ENCODE results near the gene SLC43A2. TPM values are rescaled to one million over a fixed set of nuclear protein-coding genes. Genes with fewer than 3 reads are reported as not detected.

Gene SLC43A2
- total and polyA plus RNA-seq, 2 of the 13 experiments (the other 11 are each of a cell fraction or from before 2014, with no cell fraction given): 7.3 to 20.0 TPM

DNA sequence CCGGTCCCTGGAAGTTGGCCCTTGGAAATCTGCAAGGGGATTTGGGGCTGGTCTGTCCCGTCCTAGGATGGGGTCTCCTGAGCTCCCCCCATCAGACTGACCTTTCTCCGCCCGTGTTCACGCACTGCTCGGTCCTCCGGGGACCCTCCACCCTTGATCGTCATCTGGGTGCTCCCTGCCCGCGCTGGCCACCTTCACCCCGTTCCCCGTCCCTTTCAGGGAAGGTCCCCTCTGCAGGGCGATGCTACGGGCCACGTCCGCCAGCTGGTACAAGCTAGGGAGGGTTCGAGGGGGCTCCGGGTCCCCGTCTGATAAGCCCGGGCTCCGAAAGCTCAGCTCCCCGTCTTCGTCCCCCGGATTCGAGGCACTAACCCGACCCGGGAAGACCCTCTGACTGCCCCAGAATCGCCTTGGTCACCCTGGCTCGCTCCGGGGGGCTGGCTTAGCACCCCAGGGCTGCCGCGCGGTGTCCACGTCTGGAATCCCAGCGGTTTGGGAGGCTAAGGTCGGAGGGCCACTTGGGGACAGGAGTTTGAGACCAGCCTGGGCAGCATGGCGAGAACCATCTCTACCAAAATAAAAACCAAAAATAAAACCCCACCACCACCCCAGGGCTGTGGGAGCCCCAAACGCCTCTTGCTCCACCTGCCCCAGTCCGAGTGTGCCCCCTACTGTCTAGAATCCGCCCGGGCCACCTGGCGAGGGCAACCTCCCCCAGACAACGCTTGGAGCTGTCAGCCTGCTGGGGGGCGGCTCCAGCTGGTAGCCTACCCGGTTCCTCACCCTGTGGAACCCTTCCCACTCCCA is 1.1 kb upstream of the SLC43A2 start (continued):
- TF ChIP-seq ZNF143 (CRISPR knock-in tag; IDR thresholded peaks at IDR 0.05): no peak
- TF ChIP-seq LCORL (IDR thresholded peaks at IDR 0.05): no peak
- peak; percentile 57; the same call in 1 of the 2 replicates for TF ChIP-seq LCORL (CRISPR knock-in tag; IDR thresholded peaks at IDR 0.05)
- peak; percentile 77 for TF ChIP-seq ZNF263 (CRISPR knock-in tag; IDR thresholded peaks at IDR 0.05)
- TF ChIP-seq MATR3 (CRISPR knock-in tag; IDR thresholded peaks at IDR 0.05): no peak
- TF ChIP-seq ZNF552 (CRISPR knock-in tag; IDR thresholded peaks at IDR 0.05; ENCODE audit: borderline replicate concordance): 0 out of 2 replicates have a peak, but pooled peaks have one; percentile 47
- TF ChIP-seq, protein P1, sequence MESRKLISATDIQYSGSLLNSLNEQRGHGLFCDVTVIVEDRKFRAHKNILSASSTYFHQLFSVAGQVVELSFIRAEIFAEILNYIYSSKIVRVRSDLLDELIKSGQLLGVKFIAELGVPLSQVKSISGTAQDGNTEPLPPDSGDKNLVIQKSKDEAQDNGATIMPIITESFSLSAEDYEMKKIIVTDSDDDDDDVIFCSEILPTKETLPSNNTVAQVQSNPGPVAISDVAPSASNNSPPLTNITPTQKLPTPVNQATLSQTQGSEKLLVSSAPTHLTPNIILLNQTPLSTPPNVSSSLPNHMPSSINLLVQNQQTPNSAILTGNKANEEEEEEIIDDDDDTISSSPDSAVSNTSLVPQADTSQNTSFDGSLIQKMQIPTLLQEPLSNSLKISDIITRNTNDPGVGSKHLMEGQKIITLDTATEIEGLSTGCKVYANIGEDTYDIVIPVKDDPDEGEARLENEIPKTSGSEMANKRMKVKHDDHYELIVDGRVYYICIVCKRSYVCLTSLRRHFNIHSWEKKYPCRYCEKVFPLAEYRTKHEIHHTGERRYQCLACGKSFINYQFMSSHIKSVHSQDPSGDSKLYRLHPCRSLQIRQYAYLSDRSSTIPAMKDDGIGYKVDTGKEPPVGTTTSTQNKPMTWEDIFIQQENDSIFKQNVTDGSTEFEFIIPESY (CRISPR knock-in tag; IDR thresholded peaks at IDR 0.05): peak; percentile 40; the same call in 1 of the 2 replicates
- TF ChIP-seq, protein P2, sequence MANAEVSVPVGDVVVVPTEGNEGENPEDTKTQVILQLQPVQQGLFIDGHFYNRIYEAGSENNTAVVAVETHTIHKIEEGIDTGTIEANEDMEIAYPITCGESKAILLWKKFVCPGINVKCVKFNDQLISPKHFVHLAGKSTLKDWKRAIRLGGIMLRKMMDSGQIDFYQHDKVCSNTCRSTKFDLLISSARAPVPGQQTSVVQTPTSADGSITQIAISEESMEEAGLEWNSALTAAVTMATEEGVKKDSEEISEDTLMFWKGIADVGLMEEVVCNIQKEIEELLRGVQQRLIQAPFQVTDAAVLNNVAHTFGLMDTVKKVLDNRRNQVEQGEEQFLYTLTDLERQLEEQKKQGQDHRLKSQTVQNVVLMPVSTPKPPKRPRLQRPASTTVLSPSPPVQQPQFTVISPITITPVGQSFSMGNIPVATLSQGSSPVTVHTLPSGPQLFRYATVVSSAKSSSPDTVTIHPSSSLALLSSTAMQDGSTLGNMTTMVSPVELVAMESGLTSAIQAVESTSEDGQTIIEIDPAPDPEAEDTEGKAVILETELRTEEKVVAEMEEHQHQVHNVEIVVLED (CRISPR knock-in tag; IDR thresholded peaks at IDR 0.05; ENCODE audit: borderline replicate concordance): 0 out of 2 replicates have a peak, but pooled peaks have one; percentile 29
- 0 out of 2 replicates have a peak, but pooled peaks have one; percentile 44 for TF ChIP-seq HNRNPL (IDR thresholded peaks at IDR 0.05; ENCODE audit: low read depth, low read length)
- TF ChIP-seq ZBTB21 (CRISPR knock-in tag; IDR thresholded peaks at IDR 0.05): no peak
- 0 out of 2 replicates have a peak, but pooled peaks have one; percentile 29 for TF ChIP-seq NRL (CRISPR knock-in tag; IDR thresholded peaks at IDR 0.05; ENCODE audit: borderline replicate concordance)
- TF ChIP-seq ZNF709 (CRISPR knock-in tag; IDR thresholded peaks at IDR 0.05): 0 out of 2 replicates have a peak, but pooled peaks have one; percentile 57
- TF ChIP-seq, protein P3, sequence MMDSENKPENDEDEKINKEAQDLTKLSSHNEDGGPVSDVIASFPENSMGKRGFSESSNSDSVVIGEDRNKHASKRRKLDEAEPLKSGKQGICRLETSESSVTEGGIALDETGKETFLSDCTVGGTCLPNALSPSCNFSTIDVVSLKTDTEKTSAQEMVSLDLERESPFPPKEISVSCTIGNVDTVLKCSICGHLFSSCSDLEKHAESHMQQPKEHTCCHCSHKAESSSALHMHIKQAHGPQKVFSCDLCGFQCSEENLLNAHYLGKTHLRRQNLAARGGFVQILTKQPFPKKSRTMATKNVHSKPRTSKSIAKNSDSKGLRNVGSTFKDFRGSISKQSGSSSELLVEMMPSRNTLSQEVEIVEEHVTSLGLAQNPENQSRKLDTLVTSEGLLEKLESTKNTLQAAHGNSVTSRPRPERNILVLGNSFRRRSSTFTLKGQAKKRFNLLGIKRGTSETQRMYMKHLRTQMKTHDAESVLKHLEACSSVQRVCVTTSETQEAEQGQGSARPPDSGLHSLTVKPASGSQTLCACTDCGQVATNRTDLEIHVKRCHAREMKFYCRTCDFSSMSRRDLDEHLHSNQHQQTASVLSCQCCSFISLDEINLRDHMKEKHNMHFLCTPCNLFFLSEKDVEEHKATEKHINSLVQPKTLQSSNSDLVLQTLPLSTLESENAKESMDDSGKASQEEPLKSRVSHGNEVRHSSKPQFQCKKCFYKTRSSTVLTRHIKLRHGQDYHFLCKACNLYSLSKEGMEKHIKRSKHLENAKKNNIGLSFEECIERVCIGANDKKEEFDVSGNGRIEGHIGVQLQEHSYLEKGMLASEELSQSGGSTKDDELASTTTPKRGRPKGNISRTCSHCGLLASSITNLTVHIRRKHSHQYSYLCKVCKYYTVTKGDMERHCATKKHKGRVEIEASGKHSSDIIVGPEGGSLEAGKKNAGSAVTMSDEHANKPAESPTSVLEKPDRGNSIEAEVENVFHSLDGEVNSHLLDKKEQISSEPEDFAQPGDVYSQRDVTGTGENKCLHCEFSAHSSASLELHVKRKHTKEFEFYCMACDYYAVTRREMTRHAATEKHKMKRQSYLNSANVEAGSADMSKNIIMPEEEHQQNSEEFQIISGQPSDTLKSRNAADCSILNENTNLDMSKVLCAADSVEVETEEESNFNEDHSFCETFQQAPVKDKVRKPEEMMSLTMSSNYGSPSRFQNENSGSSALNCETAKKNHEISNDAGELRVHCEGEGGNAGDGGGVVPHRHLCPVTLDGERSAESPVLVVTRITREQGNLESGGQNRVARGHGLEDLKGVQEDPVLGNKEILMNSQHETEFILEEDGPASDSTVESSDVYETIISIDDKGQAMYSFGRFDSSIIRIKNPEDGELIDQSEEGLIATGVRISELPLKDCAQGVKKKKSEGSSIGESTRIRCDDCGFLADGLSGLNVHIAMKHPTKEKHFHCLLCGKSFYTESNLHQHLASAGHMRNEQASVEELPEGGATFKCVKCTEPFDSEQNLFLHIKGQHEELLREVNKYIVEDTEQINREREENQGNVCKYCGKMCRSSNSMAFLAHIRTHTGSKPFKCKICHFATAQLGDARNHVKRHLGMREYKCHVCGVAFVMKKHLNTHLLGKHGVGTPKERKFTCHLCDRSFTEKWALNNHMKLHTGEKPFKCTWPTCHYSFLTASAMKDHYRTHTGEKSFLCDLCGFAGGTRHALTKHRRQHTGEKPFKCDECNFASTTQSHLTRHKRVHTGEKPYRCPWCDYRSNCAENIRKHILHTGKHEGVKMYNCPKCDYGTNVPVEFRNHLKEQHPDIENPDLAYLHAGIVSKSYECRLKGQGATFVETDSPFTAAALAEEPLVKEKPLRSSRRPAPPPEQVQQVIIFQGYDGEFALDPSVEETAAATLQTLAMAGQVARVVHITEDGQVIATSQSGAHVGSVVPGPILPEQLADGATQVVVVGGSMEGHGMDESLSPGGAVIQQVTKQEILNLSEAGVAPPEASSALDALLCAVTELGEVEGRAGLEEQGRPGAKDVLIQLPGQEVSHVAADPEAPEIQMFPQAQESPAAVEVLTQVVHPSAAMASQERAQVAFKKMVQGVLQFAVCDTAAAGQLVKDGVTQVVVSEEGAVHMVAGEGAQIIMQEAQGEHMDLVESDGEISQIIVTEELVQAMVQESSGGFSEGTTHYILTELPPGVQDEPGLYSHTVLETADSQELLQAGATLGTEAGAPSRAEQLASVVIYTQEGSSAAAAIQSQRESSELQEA (CRISPR knock-in tag; IDR thresholded peaks at IDR 0.05; ENCODE audit: not compliant biosample characterization): peak; percentile 47
- TF ChIP-seq, protein P4, sequence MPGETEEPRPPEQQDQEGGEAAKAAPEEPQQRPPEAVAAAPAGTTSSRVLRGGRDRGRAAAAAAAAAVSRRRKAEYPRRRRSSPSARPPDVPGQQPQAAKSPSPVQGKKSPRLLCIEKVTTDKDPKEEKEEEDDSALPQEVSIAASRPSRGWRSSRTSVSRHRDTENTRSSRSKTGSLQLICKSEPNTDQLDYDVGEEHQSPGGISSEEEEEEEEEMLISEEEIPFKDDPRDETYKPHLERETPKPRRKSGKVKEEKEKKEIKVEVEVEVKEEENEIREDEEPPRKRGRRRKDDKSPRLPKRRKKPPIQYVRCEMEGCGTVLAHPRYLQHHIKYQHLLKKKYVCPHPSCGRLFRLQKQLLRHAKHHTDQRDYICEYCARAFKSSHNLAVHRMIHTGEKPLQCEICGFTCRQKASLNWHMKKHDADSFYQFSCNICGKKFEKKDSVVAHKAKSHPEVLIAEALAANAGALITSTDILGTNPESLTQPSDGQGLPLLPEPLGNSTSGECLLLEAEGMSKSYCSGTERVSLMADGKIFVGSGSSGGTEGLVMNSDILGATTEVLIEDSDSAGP (CRISPR knock-in tag; IDR thresholded peaks at IDR 0.05; ENCODE audit: borderline replicate concordance): peak; percentile 50; the same call in 1 of the 2 replicates
- TF ChIP-seq RNF2 (conservative IDR thresholded peaks at IDR 0.05; ENCODE audit: low read depth): no peak

Measured in HepG2 (cell line).